ENCODE measurements around the gene FOXN1.

- TF ChIP-seq CTCF (IDR thresholded peaks at IDR 0.05; ENCODE audit: low read depth, low read length) (no peak), POLR2A (IDR thresholded peaks at IDR 0.05; ENCODE audit: extremely low read depth, insufficient read length) (no peak)
- TF ChIP-seq, protein P1, sequence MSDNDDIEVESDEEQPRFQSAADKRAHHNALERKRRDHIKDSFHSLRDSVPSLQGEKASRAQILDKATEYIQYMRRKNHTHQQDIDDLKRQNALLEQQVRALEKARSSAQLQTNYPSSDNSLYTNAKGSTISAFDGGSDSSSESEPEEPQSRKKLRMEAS (IDR thresholded peaks at IDR 0.05; ENCODE audit: low read depth, low read length) = no peak
Observed at GRCh38 chr17:28537219-28537610, 31.1 kb downstream of the FOXN1 start.

All from NB4 (cell line).